Neural progenitor cell (in vitro differentiated cells): ENCODE measurements around the gene SIPA1.

ENCODE experiments used
- CTCF ChIP-seq: fragments of 200-600 bp; sonication (generic); IDR thresholded peaks from 2 replicates; pipeline ENCODE4 v1.5.1; 2017; ENCODE audit warnings: antibody characterized with exemption, mild to moderate bottlenecking
- EZH2 ChIP-seq: fragments of 200-600 bp; sonication (generic); IDR thresholded peaks from 2 replicates; pipeline ENCODE4 v1.6.1; 2017; ENCODE audit warnings: antibody characterized with exemption, mild to moderate bottlenecking, moderate library complexity
- EZH2phosphoT487 ChIP-seq: fragments of 200-600 bp; sonication (generic); IDR thresholded peaks from 2 replicates; pipeline ENCODE4 v1.6.1; 2017; ENCODE audit warnings: antibody characterized with exemption

GRCh38 chr11:65634905-65635731 lies 2.8 kb upstream of the SIPA1 start:
- TF ChIP-seq CTCF = no peak
- no peak for TF ChIP-seq EZH2
- TF ChIP-seq EZH2phosphoT487 = no peak
